Mesendoderm (in vitro differentiated cells): Measurements from ENCODE around the gene SLC9B2.
A peak's percentile ranks its signal among the peaks of the same experiment; 100 is the strongest.

Source experiments
- DNase-seq: peaks from one replicate; pipeline ENCODE4 v3.0.0; 2013
- H2AK5ac ChIP-seq: 2 replicates; pipeline ENCODE4 v1.6.1; 2013; ENCODE audit warnings: low read length, inconsistent platforms
- H2BK120ac ChIP-seq: 2 replicates; pipeline ENCODE4 v1.6.1; 2013; ENCODE audit warnings: low read depth, mild to moderate bottlenecking, low read length, moderate library complexity, mixed read lengths
- H2BK15ac ChIP-seq: replicated peaks from 2 replicates; pipeline ENCODE4 v1.6.1; 2013; ENCODE audit warnings: low read depth, mild to moderate bottlenecking, moderate library complexity
- H2BK5ac ChIP-seq: 2 replicates; pipeline ENCODE4 v1.6.1; 2013; ENCODE audit warnings: low read length, inconsistent platforms
- H3K18ac ChIP-seq: 2 replicates; pipeline ENCODE4 v1.6.1; 2013; ENCODE audit warnings: mild to moderate bottlenecking, low read length, mixed read lengths
- H3K23ac ChIP-seq: one replicate; pipeline ENCODE4 v1.6.1; 2013; ENCODE audit warnings: low read length
- H3K27ac ChIP-seq: 2 replicates; pipeline ENCODE4 v1.5.1; 2013; ENCODE audit warnings: low read depth, mild to moderate bottlenecking, inconsistent platforms, low read length, moderate library complexity
- H3K27me3 ChIP-seq: 2 replicates; pipeline ENCODE4 v1.6.1; 2013; ENCODE audit warnings: low read length, control low read depth, mild to moderate bottlenecking, inconsistent platforms; ENCODE audit not compliant: insufficient read depth, poor library complexity
- H3K36me3 ChIP-seq: 2 replicates; pipeline ENCODE4 v1.6.1; 2013; ENCODE audit warnings: low read length, inconsistent platforms; ENCODE audit not compliant: control insufficient read depth, insufficient read depth
- H3K4ac ChIP-seq: one replicate; pipeline ENCODE4 v1.6.1; 2013; ENCODE audit warnings: low read depth, mild to moderate bottlenecking, low read length, moderate library complexity
- H3K4me1 ChIP-seq: 2 replicates; pipeline ENCODE4 v1.6.1; 2013; ENCODE audit warnings: low read depth, low read length, inconsistent platforms; ENCODE audit not compliant: control insufficient read depth
- H3K4me2 ChIP-seq: 2 replicates; pipeline ENCODE4 v1.6.1; 2013; ENCODE audit warnings: low read length
- H3K4me3 ChIP-seq: 2 replicates; pipeline ENCODE4 v1.5.1; 2013; ENCODE audit warnings: mild to moderate bottlenecking, low read length
- H3K56ac ChIP-seq: one replicate; pipeline ENCODE4 v1.6.1; 2013; ENCODE audit warnings: low read length
- H3K79me1 ChIP-seq: 2 replicates; pipeline ENCODE4 v1.6.1; 2013; ENCODE audit warnings: low read length, inconsistent platforms
- H3K79me2 ChIP-seq: 2 replicates; pipeline ENCODE4 v1.6.1; 2013; ENCODE audit warnings: mild to moderate bottlenecking, low read length; ENCODE audit not compliant: control insufficient read depth, insufficient read depth
- H3K9ac ChIP-seq: 2 replicates; pipeline ENCODE4 v1.6.1; 2013; ENCODE audit warnings: low read length, inconsistent platforms
- H4K5ac ChIP-seq: one replicate; pipeline ENCODE4 v1.6.1; 2013; ENCODE audit warnings: low read length
- H4K8ac ChIP-seq: one replicate; pipeline ENCODE4 v1.6.1; 2013; ENCODE audit warnings: low read depth, mild to moderate bottlenecking, control low read depth, low read length, moderate library complexity
- WGBS: extraction: QIAGEN DNeasy Blood & Tissue Kit; methylation state at CpG from one replicate; pipeline ENCODE4 v1.1.7; 2013; ENCODE audit warnings: low lambda C conversion rate, missing lambda C conversion rate; ENCODE audit not compliant: insufficient coverage; ENCODE audit errors: extremely low coverage; 5-methylcytosine and 5-hydroxymethylcytosine counted together

Gene SLC9B2

GRCh38 chr4:103074744-103075434 is 1.7 kb downstream of the SLC9B2 start:
- H3K18ac ChIP-seq: no peak overlapping the region
- no peak for DNase-seq
- H2BK5ac ChIP-seq: no peak overlapping the region
- H3K56ac ChIP-seq: no peak overlapping the region
- H3K4ac ChIP-seq: no peak overlapping the region
- H3K23ac ChIP-seq: no peak overlapping the region
- H3K79me2 ChIP-seq: no peaks in the 10 kb centered on the region
- no peak overlapping the region for H3K27ac ChIP-seq
- no peak overlapping the region for H3K9ac ChIP-seq
- no peak overlapping the region for H2BK15ac ChIP-seq
- no peaks in the 10 kb centered on the region for H3K79me1 ChIP-seq
- no peak overlapping the region for H4K5ac ChIP-seq
- no peak overlapping the region for H4K8ac ChIP-seq
- H3K27me3 ChIP-seq: no peaks in the 10 kb centered on the region
- H2BK120ac ChIP-seq: no peak overlapping the region
- no peaks in the 10 kb centered on the region for H3K4me1 ChIP-seq
- H3K36me3 ChIP-seq: no peaks in the 10 kb centered on the region
- H3K4me2 ChIP-seq: no peak overlapping the region
- WGBS: no CpG with 5 or more reads among the region's 9 CpGs
- no peak overlapping the region for H3K4me3 ChIP-seq
- H2AK5ac ChIP-seq: no peak overlapping the region

GRCh38 chr4:103073792-103074438 is 2.6 kb downstream of the SLC9B2 start:
- no peak overlapping the region for H2BK120ac ChIP-seq
- no peak overlapping the region for H2BK15ac ChIP-seq
- H2AK5ac ChIP-seq: no peak overlapping the region
- no peaks in the 10 kb centered on the region for H3K27me3 ChIP-seq
- no peak overlapping the region for H4K5ac ChIP-seq
- no peak overlapping the region for H3K27ac ChIP-seq
- H3K4me3 ChIP-seq: no peak overlapping the region
- no CpG with 5 or more reads among the region's 2 CpGs for WGBS
- no peak overlapping the region for H3K56ac ChIP-seq
- no peak overlapping the region for H3K18ac ChIP-seq
- no peaks in the 10 kb centered on the region for H3K36me3 ChIP-seq
- no peaks in the 10 kb centered on the region for H3K4me1 ChIP-seq
- no peak overlapping the region for H3K4me2 ChIP-seq
- DNase-seq: no peak
- no peak overlapping the region for H3K9ac ChIP-seq
- H3K79me1 ChIP-seq: no peaks in the 10 kb centered on the region
- H4K8ac ChIP-seq: no peak overlapping the region
- H3K4ac ChIP-seq: no peak overlapping the region
- H3K23ac ChIP-seq: no peak overlapping the region
- no peak overlapping the region for H2BK5ac ChIP-seq
- no peaks in the 10 kb centered on the region for H3K79me2 ChIP-seq

DNA sequence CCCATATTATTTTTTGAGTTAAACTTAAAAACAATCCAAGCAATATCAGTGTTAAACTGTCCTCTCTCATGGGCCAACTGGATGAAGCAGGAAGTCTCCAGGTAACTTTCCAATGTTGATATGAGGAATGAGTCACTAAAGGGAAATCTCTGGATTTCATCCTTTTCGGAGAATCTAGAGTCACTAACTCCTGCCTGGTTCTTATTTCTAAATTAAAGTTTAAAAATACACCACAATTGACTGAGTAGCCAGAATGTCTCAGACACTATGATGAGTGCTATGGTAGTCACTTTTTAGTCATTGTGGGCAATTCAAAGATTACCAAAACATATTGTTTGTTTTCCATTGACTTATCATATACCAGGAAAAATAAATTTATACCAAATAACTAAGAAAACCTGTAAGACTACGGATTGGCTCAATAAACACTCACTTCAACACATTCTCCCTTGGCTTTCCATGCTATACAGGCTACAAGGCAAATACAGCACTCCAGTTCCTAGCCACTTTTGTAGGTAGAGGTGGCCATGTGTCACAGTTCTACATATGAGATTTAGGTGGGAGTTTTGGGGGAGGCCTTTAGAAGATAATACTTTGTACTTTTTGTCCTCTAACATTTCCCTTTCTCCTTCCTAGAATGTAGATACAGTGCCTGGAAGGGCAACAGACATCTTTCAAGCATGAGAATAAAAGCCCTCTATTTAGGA is 8.6 kb downstream of the SLC9B2 start:
- Histone ChIP-seq H3K79me1 (no peaks in the 10 kb centered on the region), H4K8ac (no peak overlapping the region), H3K27ac (no peak overlapping the region), H3K18ac (no peak overlapping the region), H3K79me2 (no peaks in the 10 kb centered on the region), H2BK15ac (no peak overlapping the region), H4K5ac (no peak overlapping the region), H3K4me1 (no peaks in the 10 kb centered on the region), H3K4ac (no peak overlapping the region), H2BK120ac (no peak overlapping the region), H2AK5ac (no peak overlapping the region), H3K4me3 (no peak overlapping the region), H3K56ac (no peak overlapping the region), H2BK5ac (no peak overlapping the region), H3K4me2 (no peak overlapping the region), H3K9ac (no peak overlapping the region), H3K23ac (no peak overlapping the region), H3K27me3 (no peaks in the 10 kb centered on the region), H3K36me3 (no peaks in the 10 kb centered on the region)
- peak; percentile 10 for DNase-seq
- WGBS: no CpG with 5 or more reads among the region's 2 CpGs

DNA sequence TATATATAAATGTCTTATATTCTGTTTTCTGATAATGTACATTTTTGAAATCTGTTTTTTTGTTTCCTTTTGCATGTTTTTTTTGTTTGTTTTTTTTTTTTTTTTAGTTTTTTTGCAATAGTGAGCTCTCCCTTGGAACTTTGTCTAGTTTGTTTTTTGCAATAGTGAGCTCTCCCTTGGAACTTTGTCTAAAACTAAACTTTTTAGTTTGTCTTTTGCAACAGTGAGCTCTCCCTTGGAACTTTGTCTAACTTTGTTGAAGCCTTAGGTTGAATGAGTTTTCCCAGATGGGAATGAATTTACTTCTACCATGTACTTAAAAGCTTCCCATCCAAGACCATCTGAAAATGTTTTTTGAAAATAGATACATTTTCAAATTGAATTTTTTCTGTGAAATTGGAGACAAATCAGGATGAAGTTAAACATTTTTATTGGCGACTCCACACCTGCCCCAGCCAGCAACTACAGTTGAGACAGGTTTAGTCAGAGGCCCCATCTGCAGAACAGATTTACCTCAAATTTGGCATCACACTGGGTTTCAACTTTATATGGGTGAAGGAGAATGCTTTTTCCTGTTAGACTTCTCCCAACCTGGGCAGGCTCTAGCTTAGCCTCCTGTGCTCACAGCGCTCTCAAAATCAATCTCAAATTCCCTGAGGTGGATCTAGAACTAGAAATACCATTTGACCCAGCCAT is 16.0 kb downstream of the SLC9B2 start:
- Histone ChIP-seq H3K79me2 (no peaks in the 10 kb centered on the region), H3K4me1 (no peaks in the 10 kb centered on the region), H2BK15ac (no peak overlapping the region), H2BK120ac (no peak overlapping the region), H3K4me2 (no peak overlapping the region), H3K18ac (no peak overlapping the region), H4K8ac (no peak overlapping the region), H3K27me3 (no peaks in the 10 kb centered on the region), H3K9ac (no peak overlapping the region), H2BK5ac (no peak overlapping the region), H3K56ac (no peak overlapping the region), H3K79me1 (no peaks in the 10 kb centered on the region), H3K23ac (no peak overlapping the region), H2AK5ac (no peak overlapping the region), H4K5ac (no peak overlapping the region), H3K4me3 (no peak overlapping the region), H3K27ac (no peak overlapping the region), H3K4ac (no peak overlapping the region), H3K36me3 (no peaks in the 10 kb centered on the region)
- no peak for DNase-seq
- WGBS: no CpG with 5 or more reads among the region's 2 CpGs

DNA sequence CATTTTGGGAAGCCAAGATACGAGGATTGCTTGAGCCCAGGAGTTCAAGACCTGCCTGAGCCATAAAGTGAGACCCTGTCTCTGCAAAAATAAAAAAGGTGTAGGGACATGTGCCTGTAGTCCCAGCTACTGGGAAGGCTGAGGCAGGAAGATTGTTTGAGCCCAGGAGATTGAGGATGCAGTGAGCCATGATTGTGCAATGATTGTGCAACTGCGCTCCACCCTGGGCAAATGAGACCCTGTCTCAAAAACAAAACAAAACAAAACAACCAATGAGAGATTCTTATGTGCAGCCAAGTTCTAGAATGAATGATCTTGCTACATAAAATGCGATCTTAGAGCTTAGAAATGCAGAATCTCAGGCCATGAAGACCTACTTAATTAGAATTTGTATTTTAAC is 22.5 kb downstream of the SLC9B2 start:
- H2AK5ac ChIP-seq: no peak overlapping the region
- no peaks in the 10 kb centered on the region for H3K79me1 ChIP-seq
- no peak overlapping the region for H3K9ac ChIP-seq
- H3K4ac ChIP-seq: no peak overlapping the region
- no peak for DNase-seq
- H3K4me1 ChIP-seq: no peaks in the 10 kb centered on the region
- H3K27me3 ChIP-seq: no peaks in the 10 kb centered on the region
- H2BK5ac ChIP-seq: no peak overlapping the region
- H4K5ac ChIP-seq: no peak overlapping the region
- no peak overlapping the region for H3K4me3 ChIP-seq
- no peak overlapping the region for H2BK120ac ChIP-seq
- H3K79me2 ChIP-seq: no peaks in the 10 kb centered on the region
- no peak overlapping the region for H3K27ac ChIP-seq
- H3K23ac ChIP-seq: no peak overlapping the region
- H3K18ac ChIP-seq: no peak overlapping the region
- no peak overlapping the region for H3K56ac ChIP-seq
- H3K36me3 ChIP-seq: no peaks in the 10 kb centered on the region
- no CpG with 5 or more reads among the region's 3 CpGs for WGBS
- H2BK15ac ChIP-seq: no peak overlapping the region
- no peak overlapping the region for H4K8ac ChIP-seq
- no peak overlapping the region for H3K4me2 ChIP-seq
